NCI-H460 (cell line): ENCODE data around the gene HMCES. TPM values are rescaled to one million over a fixed set of nuclear protein-coding genes. Genes with fewer than 3 reads are reported as not detected.
"Not testable (repeated sequence)": the region's sequence is repeated elsewhere in the genome, so short reads cannot be mapped to it uniquely, and the experiment has no call there.

ENCODE experiments used
- DNase-seq: peaks from one replicate; pipeline ENCODE4 v3.0.0-alpha.2; 2016; ENCODE audit warnings: low read depth; ENCODE audit errors: extremely low read depth
- total RNA-seq: library from RNA; depleted of rRNA; stranded (reverse); fragments of >200 nt; shearing (Covaris generic); gene quantifications from 2 replicates; pipeline ENCODE4 v1.2.3, GENCODE V29; 2014

The HMCES gene
- total RNA-seq, 1 experiment from 2014 or later: 21.0 TPM

GRCh38 chr3:129317014-129317771 lies 38.5 kb downstream of the HMCES start:
- no peak for DNase-seq

GRCh38 chr3:129317848-129318247 lies 39.2 kb downstream of the HMCES start:
- no peak for DNase-seq

DNA sequence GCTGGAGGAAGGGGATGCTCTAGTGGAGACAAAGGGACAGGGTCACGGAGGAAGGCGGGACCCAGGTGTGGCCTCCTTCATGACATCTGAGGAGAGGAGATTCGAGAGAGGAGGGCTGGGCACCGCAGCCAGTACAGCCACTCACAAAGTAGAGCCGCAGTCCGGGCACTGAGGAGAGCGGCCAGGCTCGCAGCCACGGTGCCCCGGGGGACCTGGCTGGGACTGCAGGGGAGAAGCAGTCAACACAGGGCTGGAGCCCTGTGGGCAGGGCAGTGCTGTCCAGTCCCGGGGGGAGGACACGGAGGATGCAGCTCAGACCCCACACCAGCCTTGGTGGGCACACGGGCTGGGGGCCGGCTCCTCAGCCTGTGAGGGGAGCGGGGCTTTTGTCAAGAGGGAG lies 40.3 kb downstream of the HMCES start:
- no peak for DNase-seq

- no peak for DNase-seq
These were observed 41.6 kb downstream of the HMCES start for GRCh38 chr3:129320261-129320660.

DNA sequence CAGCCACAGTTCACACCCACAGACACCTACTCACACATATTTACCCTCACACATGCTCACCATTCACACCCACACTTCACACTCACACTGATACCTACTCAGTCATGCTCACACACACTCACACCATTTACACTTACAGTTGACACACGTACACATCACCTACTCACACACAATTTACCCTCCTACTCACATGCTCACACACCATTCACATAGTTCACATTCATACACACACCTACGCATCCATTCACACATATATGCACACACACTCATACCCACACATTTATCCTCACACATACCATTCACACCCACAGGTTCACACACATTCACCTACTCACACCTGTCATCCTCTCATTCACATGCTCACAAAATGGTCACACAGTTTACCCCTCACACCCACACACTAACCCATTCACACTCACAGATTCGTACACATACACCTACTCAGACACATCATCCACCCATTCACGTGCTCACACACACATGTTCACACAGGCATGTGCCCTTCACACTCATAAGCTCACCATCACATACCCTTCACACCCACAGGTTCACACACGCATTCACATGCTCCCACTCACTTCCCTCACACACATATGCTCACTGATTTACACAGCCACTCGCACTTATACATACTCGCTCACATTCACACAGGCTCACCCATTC lies 42.3 kb downstream of the HMCES start:
- no peak for DNase-seq

DNA sequence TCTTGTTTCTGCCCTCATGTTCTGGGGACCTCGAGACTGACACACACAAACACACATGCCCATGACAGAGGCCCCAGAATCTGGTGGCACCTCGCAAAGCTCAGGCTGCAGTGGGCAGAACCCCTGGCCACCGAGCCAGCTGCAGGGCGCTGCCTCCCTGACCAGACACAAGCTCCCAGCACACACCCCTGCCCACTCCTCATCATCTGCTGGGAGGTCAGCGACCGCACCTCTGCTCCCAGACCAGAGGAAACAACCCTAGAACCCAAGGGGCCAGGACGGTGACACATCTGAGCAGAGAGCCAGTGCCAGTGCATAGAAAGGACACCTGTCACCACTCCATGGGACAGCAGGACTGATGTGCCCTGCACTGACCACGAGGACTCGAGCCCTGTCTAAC lies 43.2 kb downstream of the HMCES start:
- no peak for DNase-seq

DNA sequence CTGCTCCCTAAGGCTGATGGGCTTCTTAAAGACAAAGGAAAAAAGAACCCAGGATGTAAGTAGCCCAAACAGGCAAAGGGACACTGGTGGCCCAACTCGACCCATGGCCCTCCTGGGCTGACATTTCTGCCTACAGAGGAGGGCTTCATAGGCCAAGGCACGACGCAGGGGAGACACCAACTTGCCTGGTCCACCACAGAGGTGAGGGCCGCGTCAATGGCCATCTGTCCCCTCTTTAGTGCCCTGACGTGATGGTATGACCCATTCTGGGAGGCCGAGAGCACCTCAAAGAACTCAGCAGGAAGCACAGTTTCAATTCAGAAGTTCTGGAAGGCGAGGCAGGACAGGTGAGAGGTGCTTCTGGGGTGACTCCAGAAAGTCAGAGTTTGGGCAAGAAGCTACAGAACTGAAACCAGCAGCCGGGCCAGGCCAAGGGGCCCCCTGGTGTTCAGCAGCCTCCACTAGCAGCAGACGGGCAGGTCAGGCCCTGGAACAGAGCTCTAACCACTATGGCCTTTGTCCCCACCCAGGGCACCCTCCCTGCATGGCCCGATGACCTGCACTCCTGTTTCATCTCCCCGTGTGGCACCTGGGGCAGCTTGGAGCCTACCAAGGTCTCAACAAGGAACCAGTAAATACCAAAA lies 45.1 kb downstream of the HMCES start:
- no peak for DNase-seq

GRCh38 chr3:129324855-129325254 lies 46.2 kb downstream of the HMCES start:
- no peak for DNase-seq

DNA sequence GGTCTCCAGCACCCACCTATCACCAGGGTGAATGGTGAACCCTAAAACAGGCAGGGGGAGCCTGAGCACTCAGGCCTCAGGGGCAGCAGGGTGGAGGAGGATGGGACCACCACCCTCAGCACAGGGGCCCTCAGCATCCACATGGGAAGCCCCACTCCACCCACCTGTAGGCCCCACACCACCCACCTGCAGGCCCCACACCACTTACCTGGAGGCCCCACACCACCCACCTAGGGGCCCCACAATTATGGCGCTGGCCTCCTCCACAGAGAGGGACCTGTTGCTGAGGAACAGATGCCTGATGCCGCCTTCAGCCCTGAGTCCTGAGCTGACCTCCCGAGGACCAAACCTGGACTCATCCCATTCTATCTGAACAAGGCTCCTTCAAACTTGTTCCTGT lies 46.7 kb downstream of the HMCES start:
- DNase-seq: no peak

- DNase-seq: no peak
These were observed 47.5 kb downstream of the HMCES start for GRCh38 chr3:129326138-129326537.

DNA sequence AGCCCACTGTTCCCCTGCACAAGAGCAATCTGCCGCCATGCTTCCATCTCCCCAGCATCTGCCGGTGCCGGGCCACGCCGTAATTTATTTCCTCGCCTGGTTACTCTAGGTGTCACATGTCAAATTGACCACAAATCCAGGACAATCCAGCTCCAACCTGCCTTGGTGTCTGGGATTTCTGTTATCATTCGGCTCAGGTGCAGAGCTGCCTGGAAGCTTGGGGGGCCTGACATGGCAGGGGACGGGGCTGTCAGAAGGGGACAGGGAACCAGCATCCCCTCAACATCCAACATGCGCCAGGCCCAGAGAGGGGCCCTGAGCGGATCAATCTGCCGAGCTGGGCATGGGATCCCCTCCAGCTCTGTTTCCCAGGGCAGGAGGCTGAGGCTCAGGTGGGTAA lies 47.9 kb downstream of the HMCES start:
- DNase-seq: no peak

DNA sequence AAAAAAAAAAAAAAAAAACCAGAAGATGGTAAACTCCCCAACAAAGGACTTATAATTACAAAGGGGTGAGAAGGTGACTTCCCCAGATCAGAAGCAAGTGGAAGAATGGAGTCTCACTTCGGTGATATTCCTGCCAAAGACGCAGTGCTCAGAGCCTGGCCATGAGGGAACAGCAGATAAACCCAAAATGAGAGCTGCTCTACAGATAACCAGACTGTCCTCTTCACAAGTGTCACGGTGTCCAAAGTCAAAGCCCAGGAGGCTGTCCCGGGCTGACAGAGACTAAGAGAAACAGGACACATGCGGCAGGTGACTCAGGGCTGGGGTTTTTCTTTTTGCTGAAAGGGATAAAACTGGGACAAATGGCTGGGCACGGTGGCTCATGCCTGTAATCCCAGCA lies 48.8 kb downstream of the HMCES start:
- no peak for DNase-seq

- DNase-seq: no peak
These were observed 51.2 kb downstream of the HMCES start for GRCh38 chr3:129329858-129330257.

DNA sequence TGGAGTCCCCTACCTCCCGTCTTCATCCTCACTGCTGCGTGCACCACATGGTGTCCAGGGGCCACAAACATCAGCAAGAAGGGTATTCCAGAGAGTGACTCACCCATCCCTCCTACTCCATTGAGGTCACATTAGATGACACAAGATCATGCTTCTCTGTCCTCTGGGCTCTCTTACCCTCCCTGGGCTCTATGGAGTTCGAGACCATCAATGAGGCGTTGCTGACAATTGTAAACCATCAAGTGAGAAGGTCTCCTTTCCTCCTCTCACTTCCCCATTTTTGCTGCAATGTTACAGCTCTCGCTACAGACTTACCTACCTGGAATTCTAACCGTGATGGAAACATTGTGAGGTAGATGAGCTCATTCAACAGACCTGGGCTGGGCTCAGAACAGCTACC lies 51.7 kb downstream of the HMCES start:
- no peak for DNase-seq

GRCh38 chr3:129333891-129334290 lies 55.2 kb downstream of the HMCES start:
- DNase-seq: no peak

DNA sequence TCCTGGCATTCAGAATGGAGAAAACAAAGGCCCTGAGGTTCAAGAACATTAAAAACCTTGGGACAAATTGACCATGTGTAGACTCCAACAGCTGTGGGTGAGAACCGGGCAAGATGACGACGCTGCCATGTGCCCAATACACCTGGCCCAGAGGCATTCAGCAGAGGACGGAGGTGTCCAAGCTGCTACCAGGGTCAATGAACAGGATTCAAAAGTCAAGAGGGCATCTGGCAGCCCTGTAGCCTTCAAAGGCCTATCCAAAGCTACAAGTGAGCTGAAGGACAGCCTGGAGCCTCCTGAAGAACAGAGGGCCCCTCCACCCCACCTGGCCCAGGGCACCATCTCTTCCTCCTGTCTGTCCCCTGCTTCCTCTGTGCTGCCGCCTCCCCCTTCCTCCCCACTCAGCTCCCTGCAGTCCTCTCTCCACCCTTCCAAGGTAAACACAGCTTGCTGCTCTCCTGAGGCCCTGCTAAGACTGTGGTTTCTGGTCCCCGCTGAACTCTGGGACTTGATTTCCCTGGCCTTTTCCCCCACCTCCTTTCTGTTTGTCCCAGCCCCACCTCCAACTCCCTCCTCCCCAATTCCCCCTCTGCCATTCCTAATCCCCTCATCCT lies 57.5 kb downstream of the HMCES start:
- no peak for DNase-seq

GRCh38 chr3:129337719-129338118 lies 59.0 kb downstream of the HMCES start:
- DNase-seq: not testable (repeated sequence)

- not testable (repeated sequence) for DNase-seq
These were observed 60.5 kb downstream of the HMCES start for GRCh38 chr3:129339186-129339585.

DNA sequence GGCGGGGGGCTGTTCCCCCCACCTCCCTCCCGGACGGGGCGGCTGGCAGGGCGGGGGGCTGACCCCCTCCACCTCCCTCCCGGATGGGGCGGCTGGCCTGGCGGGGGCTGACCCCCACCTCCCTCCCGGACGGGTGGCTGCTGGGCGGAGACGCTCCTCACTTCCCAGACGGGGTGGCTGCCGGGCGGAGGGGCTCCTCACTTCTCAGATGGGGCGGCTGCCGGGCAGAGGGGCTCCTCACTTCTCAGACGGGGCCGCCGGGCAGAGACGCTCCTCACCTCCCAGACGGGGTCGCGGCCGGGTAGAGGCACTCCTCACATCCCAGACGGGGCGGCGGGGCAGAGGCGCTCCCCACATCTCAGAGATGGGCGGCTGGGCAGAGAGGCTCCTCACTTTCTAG lies 61.2 kb downstream of the HMCES start:
- DNase-seq: not testable (repeated sequence)

DNA sequence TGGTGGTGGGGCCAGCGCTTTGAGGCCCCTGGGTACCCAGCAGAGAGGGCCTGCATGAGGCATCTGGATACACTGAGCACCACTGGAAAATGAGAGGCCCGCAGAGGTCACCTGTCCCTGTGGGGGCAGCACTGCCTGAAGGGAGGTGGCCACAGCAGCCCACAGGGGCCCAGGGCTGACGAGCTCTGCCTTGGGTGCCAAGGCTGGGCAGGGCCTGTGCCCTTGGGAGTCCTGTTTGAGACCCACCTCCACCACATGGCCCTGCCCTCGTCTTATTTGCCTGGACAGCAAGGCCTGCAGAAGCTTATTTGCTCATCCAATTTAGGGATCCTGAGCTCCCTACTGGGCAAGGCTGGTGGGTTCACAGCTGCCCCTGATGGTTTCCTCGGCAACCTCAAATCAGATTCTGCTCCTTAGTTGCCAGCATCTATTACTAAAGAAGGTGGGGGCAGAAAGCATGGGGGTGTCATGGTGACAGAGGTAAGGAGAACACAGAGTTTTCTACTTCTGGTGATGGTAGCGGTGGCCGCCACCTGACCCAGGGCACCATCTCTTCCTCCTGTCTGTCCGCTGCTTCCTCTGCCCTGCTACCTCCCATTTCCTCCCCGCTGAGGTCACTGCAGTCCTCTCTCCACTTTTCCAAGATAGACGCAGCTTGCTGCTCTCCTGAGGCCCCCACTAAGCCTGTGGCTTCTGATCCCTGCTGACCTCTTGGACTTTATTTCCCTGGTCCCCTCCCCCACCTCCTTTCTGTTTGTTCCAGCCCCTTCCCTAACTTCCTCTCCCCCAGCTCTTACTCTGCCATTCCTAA lies 62.9 kb downstream of the HMCES start:
- DNase-seq: no peak
